Measurements from ENCODE around the gene VOPP1.

The VOPP1 gene

GRCh38 chr7:55493408-55493807 lies 78.9 kb downstream of the VOPP1 start:
- H3K4me3 ChIP-seq (ENCODE audit: insufficient read length, low read depth), result no peak overlapping the region
- peaks cover 87% of the 10 kb centered on the region for H3K36me3 ChIP-seq (ENCODE audit: insufficient read depth, insufficient read length, low read length)
- H3K4me1 ChIP-seq (ENCODE audit: insufficient read depth, insufficient read length), result no peaks in the 10 kb centered on the region
- no peaks in the 10 kb centered on the region for H3K9me3 ChIP-seq (ENCODE audit: insufficient read depth, low read length)
- H3K27me3 ChIP-seq (ENCODE audit: insufficient read depth, insufficient read length), result no peaks in the 10 kb centered on the region
- no peak for DNase-seq (ENCODE audit: low read depth, low spot score)
- TF ChIP-seq SUZ12 (IDR thresholded peaks at IDR 0.05; ENCODE audit: extremely low read depth, insufficient read depth, insufficient read length), result no peak
- TF ChIP-seq YY1 (IDR thresholded peaks at IDR 0.05; ENCODE audit: insufficient read depth, insufficient read length), result no peak
- no peak for TF ChIP-seq ZNF274 (IDR thresholded peaks at IDR 0.05; ENCODE audit: low read depth, low read length)
- H3K9ac ChIP-seq (ENCODE audit: insufficient read length, low read depth), result no peak overlapping the region

GRCh38 chr7:55491346-55491745 lies 81.0 kb downstream of the VOPP1 start:
- DNase-seq (ENCODE audit: low read depth, low spot score), result no peak
- Histone ChIP-seq H3K4me1 (ENCODE audit: insufficient read depth, insufficient read length) (no peaks in the 10 kb centered on the region), H3K9me3 (ENCODE audit: insufficient read depth, low read length) (no peaks in the 10 kb centered on the region), H3K27me3 (ENCODE audit: insufficient read depth, insufficient read length) (no peaks in the 10 kb centered on the region), H3K9ac (ENCODE audit: insufficient read length, low read depth) (no peak overlapping the region), H3K36me3 (ENCODE audit: insufficient read depth, insufficient read length, low read length) (peaks cover 74% of the 10 kb centered on the region), H3K4me3 (ENCODE audit: insufficient read length, low read depth) (no peak overlapping the region)
- TF ChIP-seq ZNF274 (IDR thresholded peaks at IDR 0.05; ENCODE audit: low read depth, low read length), result no peak
- TF ChIP-seq SUZ12 (IDR thresholded peaks at IDR 0.05; ENCODE audit: extremely low read depth, insufficient read depth, insufficient read length), result no peak
- no peak for TF ChIP-seq YY1 (IDR thresholded peaks at IDR 0.05; ENCODE audit: insufficient read depth, insufficient read length)

GRCh38 chr7:55490099-55490498 lies 82.2 kb downstream of the VOPP1 start:
- H3K4me3 ChIP-seq (ENCODE audit: insufficient read length, low read depth), result no peak overlapping the region
- H3K36me3 ChIP-seq (ENCODE audit: insufficient read depth, insufficient read length, low read length), result peaks cover 68% of the 10 kb centered on the region
- DNase-seq (ENCODE audit: low read depth, low spot score), result no peak
- no peaks in the 10 kb centered on the region for H3K9me3 ChIP-seq (ENCODE audit: insufficient read depth, low read length)
- TF ChIP-seq YY1 (IDR thresholded peaks at IDR 0.05; ENCODE audit: insufficient read depth, insufficient read length) (no peak), ZNF274 (IDR thresholded peaks at IDR 0.05; ENCODE audit: low read depth, low read length) (no peak), SUZ12 (IDR thresholded peaks at IDR 0.05; ENCODE audit: extremely low read depth, insufficient read depth, insufficient read length) (no peak)
- no peaks in the 10 kb centered on the region for H3K4me1 ChIP-seq (ENCODE audit: insufficient read depth, insufficient read length)
- no peaks in the 10 kb centered on the region for H3K27me3 ChIP-seq (ENCODE audit: insufficient read depth, insufficient read length)
- H3K9ac ChIP-seq (ENCODE audit: insufficient read length, low read depth), result no peak overlapping the region

GRCh38 chr7:55489552-55489951 lies 82.8 kb downstream of the VOPP1 start:
- H3K9ac ChIP-seq (ENCODE audit: insufficient read length, low read depth), result no peak overlapping the region
- H3K27me3 ChIP-seq (ENCODE audit: insufficient read depth, insufficient read length), result no peaks in the 10 kb centered on the region
- no peak for DNase-seq (ENCODE audit: low read depth, low spot score)
- no peaks in the 10 kb centered on the region for H3K4me1 ChIP-seq (ENCODE audit: insufficient read depth, insufficient read length)
- no peaks in the 10 kb centered on the region for H3K9me3 ChIP-seq (ENCODE audit: insufficient read depth, low read length)
- no peak for TF ChIP-seq ZNF274 (IDR thresholded peaks at IDR 0.05; ENCODE audit: low read depth, low read length)
- TF ChIP-seq SUZ12 (IDR thresholded peaks at IDR 0.05; ENCODE audit: extremely low read depth, insufficient read depth, insufficient read length), result no peak
- TF ChIP-seq YY1 (IDR thresholded peaks at IDR 0.05; ENCODE audit: insufficient read depth, insufficient read length), result no peak
- H3K4me3 ChIP-seq (ENCODE audit: insufficient read length, low read depth), result no peak overlapping the region
- H3K36me3 ChIP-seq (ENCODE audit: insufficient read depth, insufficient read length, low read length), result peaks cover 67% of the 10 kb centered on the region

- H3K9me3 ChIP-seq (ENCODE audit: insufficient read depth, low read length), result no peaks in the 10 kb centered on the region
- H3K36me3 ChIP-seq (ENCODE audit: insufficient read depth, insufficient read length, low read length), result peaks cover 68% of the 10 kb centered on the region
- DNase-seq (ENCODE audit: low read depth, low spot score), result no peak
- H3K27me3 ChIP-seq (ENCODE audit: insufficient read depth, insufficient read length), result no peaks in the 10 kb centered on the region
- H3K9ac ChIP-seq (ENCODE audit: insufficient read length, low read depth), result no peak overlapping the region
- no peaks in the 10 kb centered on the region for H3K4me1 ChIP-seq (ENCODE audit: insufficient read depth, insufficient read length)
- H3K4me3 ChIP-seq (ENCODE audit: insufficient read length, low read depth), result no peak overlapping the region
- TF ChIP-seq SUZ12 (IDR thresholded peaks at IDR 0.05; ENCODE audit: extremely low read depth, insufficient read depth, insufficient read length) (no peak), YY1 (IDR thresholded peaks at IDR 0.05; ENCODE audit: insufficient read depth, insufficient read length) (no peak), ZNF274 (IDR thresholded peaks at IDR 0.05; ENCODE audit: low read depth, low read length) (no peak)
Measured at GRCh38 chr7:55488804-55489340, 83.4 kb downstream of the VOPP1 start.

GRCh38 chr7:55488216-55488615 lies 84.1 kb downstream of the VOPP1 start:
- H3K27me3 ChIP-seq (ENCODE audit: insufficient read depth, insufficient read length), result no peaks in the 10 kb centered on the region
- no peak overlapping the region for H3K9ac ChIP-seq (ENCODE audit: insufficient read length, low read depth)
- TF ChIP-seq YY1 (IDR thresholded peaks at IDR 0.05; ENCODE audit: insufficient read depth, insufficient read length), result no peak
- TF ChIP-seq ZNF274 (IDR thresholded peaks at IDR 0.05; ENCODE audit: low read depth, low read length), result no peak
- no peak for TF ChIP-seq SUZ12 (IDR thresholded peaks at IDR 0.05; ENCODE audit: extremely low read depth, insufficient read depth, insufficient read length)
- H3K4me3 ChIP-seq (ENCODE audit: insufficient read length, low read depth), result no peak overlapping the region
- no peaks in the 10 kb centered on the region for H3K9me3 ChIP-seq (ENCODE audit: insufficient read depth, low read length)
- no peaks in the 10 kb centered on the region for H3K4me1 ChIP-seq (ENCODE audit: insufficient read depth, insufficient read length)
- DNase-seq (ENCODE audit: low read depth, low spot score), result no peak
- H3K36me3 ChIP-seq (ENCODE audit: insufficient read depth, insufficient read length, low read length), result peaks cover 66% of the 10 kb centered on the region

- H3K36me3 ChIP-seq (ENCODE audit: insufficient read depth, insufficient read length, low read length), result peaks cover 62% of the 10 kb centered on the region
- no peak overlapping the region for H3K9ac ChIP-seq (ENCODE audit: insufficient read length, low read depth)
- no peak for DNase-seq (ENCODE audit: low read depth, low spot score)
- H3K4me3 ChIP-seq (ENCODE audit: insufficient read length, low read depth), result no peak overlapping the region
- no peaks in the 10 kb centered on the region for H3K9me3 ChIP-seq (ENCODE audit: insufficient read depth, low read length)
- H3K27me3 ChIP-seq (ENCODE audit: insufficient read depth, insufficient read length), result no peaks in the 10 kb centered on the region
- peaks cover 3% of the 10 kb centered on the region for H3K4me1 ChIP-seq (ENCODE audit: insufficient read depth, insufficient read length)
- TF ChIP-seq ZNF274 (IDR thresholded peaks at IDR 0.05; ENCODE audit: low read depth, low read length), result no peak
- TF ChIP-seq YY1 (IDR thresholded peaks at IDR 0.05; ENCODE audit: insufficient read depth, insufficient read length), result no peak
- no peak for TF ChIP-seq SUZ12 (IDR thresholded peaks at IDR 0.05; ENCODE audit: extremely low read depth, insufficient read depth, insufficient read length)
Measured at GRCh38 chr7:55486991-55487390, 85.3 kb downstream of the VOPP1 start.

Data from NT2/D1 (cell line).